GM18505 (cell line): Measurements from ENCODE around the gene SRBD1.

Experiments used
- ATAC-seq: cut with Tn5 transposase; IDR thresholded peaks from one replicate; pipeline ENCODE4 v1.9.1; 2021; ENCODE audit not compliant: unreplicated experiment
- POLR2A ChIP-seq: IDR thresholded peaks from 4 replicates; pipeline ENCODE4 v1.6.1; 2011; ENCODE audit warnings: borderline replicate concordance; ENCODE audit not compliant: insufficient read depth, insufficient read length; ENCODE audit errors: extremely low read depth

SRBD1 gene, protein sequence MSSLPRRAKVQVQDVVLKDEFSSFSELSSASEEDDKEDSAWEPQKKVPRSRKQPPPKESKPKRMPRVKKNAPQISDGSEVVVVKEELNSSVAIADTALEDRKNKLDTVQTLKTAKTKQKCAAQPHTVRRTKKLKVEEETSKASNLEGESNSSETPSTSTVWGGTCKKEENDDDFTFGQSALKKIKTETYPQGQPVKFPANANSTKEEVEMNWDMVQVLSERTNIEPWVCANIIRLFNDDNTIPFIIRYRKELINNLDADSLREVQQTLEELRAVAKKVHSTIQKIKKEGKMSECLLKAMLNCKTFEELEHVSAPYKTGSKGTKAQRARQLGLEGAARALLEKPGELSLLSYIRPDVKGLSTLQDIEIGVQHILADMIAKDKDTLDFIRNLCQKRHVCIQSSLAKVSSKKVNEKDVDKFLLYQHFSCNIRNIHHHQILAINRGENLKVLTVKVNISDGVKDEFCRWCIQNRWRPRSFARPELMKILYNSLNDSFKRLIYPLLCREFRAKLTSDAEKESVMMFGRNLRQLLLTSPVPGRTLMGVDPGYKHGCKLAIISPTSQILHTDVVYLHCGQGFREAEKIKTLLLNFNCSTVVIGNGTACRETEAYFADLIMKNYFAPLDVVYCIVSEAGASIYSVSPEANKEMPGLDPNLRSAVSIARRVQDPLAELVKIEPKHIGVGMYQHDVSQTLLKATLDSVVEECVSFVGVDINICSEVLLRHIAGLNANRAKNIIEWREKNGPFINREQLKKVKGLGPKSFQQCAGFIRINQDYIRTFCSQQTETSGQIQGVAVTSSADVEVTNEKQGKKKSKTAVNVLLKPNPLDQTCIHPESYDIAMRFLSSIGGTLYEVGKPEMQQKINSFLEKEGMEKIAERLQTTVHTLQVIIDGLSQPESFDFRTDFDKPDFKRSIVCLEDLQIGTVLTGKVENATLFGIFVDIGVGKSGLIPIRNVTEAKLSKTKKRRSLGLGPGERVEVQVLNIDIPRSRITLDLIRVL

GRCh38 chr2:45611020-45611859 is at the start of gene SRBD1:
Gene SRBD1 (minus strand): TSS chr2:45611267. CDS start chr2:45605441, 5,826 bp downstream.
- ATAC-seq, result peak; percentile 94
- peak; percentile 83 for TF ChIP-seq POLR2A

DNA sequence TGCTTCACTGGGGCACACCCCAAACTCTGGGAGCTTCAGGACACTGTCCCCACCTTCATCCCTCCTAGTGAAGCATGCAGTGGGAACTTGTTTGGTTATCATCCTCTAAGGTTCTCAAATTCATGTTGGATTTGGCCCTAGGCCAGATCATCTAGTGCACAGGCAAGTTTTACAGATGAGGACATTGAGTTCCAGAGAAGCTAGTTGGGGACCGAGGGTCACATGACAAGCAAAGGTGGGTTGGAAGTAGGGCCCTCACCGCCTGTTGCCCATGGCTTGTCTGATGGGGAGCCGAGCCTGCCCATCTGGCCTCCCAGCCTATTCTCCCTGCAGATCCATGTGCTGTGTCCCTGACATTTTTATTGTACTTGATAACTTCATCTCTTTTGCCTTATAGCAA is 43.2 kb upstream of the SRBD1 start:
- no peak for ATAC-seq
- no peak for TF ChIP-seq POLR2A

- TF ChIP-seq POLR2A, result no peak
- no peak for ATAC-seq
Observed at GRCh38 chr2:45653122-45653913, 42.3 kb upstream of the SRBD1 start.

DNA sequence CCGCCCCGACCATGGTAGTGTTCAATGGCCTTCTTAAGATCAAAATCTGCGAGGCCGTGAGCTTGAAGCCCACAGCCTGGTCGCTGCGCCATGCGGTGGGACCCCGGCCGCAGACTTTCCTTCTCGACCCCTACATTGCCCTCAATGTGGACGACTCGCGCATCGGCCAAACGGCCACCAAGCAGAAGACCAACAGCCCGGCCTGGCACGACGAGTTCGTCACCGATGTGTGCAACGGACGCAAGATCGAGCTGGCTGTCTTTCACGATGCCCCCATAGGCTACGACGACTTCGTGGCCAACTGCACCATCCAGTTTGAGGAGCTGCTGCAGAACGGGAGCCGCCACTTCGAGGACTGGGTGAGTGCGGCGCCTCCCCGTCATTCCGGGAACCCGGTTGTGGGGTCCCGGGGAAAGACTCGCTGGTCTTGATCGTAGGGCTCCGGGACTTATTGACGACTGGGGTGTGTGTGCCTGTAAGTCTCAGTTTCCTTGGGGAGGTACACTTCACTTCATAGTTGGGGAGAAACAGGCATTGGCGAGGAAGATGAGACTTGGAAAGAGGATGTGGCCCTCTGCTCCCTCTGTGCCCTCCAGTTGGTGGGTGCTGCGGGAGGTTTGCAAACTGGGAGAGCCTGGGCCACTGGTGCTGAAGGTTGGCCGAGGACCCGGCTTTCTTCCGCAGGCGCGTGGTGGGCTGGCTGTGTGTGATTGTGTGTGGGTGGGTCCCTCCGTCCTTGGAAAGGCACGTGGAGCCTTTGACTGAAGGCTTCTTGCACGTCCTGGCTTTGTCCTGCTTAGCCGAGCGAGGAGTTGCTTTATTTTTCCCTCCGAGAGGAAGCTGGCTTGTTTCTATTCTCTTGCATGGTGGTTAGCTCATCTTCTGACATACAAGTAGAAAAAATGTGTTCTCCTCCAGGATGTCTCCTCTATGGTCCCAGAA is 41.3 kb upstream of the SRBD1 start:
- no peak for ATAC-seq
- no peak for TF ChIP-seq POLR2A

DNA sequence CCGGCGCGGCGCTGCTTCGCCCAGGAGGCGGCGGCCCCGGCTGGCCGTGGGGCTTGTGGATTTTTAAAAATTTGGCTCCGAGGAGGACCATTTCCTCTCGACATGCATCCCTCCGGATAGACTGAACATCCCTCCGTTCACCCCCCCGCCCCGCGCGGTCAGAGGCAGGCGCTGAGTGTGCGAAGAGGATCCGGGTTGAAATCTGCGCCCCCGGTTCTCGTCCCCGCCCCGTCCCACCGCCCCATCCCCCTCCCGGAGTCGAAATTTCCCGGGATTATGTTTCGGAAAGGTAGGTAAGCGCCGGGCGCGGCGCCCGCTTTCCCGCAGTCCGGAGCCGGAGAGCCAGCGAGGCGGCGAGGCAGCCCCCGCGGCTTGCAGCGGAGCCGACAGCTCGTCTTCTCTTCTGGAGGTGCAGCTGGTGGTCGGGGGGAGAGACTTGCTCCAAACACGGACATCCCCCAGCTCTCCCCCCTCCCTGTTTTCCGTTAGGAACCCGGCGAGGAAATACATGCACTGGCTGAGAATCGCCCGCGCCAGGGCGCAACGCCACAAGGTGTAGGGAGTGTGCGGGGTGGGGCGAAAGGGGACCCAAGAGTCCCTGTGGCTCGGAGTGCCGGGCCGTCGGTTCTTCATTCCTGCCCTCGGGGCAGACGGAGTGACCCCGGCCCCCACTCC is 40.5 kb upstream of the SRBD1 start, which contains the start of gene PRKCE:
Gene PRKCE (plus strand): TSS at position 261 of the 675 bp plus-strand sequence.
- no peak for TF ChIP-seq POLR2A
- peak; percentile 12 for ATAC-seq

GRCh38 chr2:45650851-45651414 is 39.9 kb upstream of the SRBD1 start:
- peak; percentile 75 for ATAC-seq
- TF ChIP-seq POLR2A, result peak; percentile 89

- peak; percentile 41 for TF ChIP-seq POLR2A
- peak; percentile 20 for ATAC-seq
Observed at GRCh38 chr2:45649858-45650811, 39.1 kb upstream of the SRBD1 start.

DNA sequence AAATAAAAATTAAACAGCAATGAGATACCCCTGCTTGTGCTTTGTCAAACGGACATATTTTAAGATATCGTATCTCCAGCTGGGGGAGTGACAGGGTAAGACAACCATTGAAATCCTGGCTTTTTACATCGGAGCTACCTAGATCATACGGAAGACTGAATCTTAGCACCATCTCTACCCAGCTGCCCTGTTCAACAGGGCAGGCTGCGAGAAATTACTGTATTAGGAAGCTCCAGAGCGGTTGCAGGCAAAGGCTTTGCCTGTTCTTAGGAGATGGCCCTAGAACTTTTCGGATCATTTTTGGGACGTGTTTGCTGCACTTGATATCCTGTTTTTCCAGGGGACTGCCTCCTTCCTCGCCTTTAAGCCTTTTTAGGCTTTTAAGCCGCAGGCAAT is 38.4 kb upstream of the SRBD1 start:
- no peak for TF ChIP-seq POLR2A
- ATAC-seq, result no peak

- TF ChIP-seq POLR2A, result no peak
- ATAC-seq, result no peak
Observed at GRCh38 chr2:45648636-45649035, 37.6 kb upstream of the SRBD1 start.
